OCI-LY3 (cell line): Measurements from ENCODE around the gene CNDP1.

Experiments used
- CTCF ChIP-seq: fragments of 200-600, 300-600 bp; sonication (generic); IDR thresholded peaks from 2 replicates; pipeline ENCODE4 v1.5.1; 2014; ENCODE audit warnings: antibody characterized with exemption, low read length, low read depth
- EZH2phosphoT487 ChIP-seq: fragments of 200-600 bp; shearing (Covaris generic); IDR thresholded peaks from 2 replicates; pipeline ENCODE4 v1.6.1; 2018; ENCODE audit warnings: antibody characterized with exemption, mixed run types, low read depth

DNA sequence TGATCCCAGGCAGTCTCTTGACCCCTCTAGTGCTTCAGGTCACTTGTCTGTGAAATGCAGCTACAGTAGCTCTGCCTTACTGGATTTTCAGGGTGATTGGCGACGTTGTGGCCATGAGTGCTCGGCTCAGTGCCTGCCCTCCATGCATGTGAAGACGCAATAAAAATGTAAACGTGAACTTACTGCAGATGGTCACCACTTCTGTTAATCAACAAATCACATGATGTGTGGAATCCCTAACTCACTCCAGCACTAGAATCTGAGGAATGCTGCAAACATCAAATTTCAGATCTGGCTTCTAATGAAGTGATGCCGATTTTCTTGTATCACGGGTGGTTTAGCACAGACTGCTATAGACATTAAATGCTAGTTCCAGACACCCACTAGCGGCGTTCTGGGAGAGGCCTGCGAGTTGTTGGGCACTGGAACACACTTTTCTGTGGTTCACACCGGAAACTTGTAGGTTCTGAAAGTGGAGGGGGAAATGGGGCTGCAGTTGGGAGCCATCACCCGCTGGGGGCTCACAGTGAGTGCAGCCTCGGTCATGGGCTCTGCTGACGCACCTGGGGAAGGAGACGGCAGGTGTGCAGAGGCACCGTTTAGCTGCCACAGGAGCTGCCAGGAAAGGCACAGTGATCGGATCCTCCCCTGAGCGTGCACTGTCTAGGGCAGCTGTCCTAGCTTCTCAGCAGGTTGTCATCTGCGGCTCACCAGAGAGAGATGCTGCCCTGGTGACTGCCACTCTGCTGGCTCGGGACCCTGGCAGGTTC, 6.5 kb downstream of the CNDP1 start:
- TF ChIP-seq CTCF = no peak
- no peak for TF ChIP-seq EZH2phosphoT487
